PC-9 (cell line): ENCODE data around the gene TRIP6. TPM values are rescaled to one million over a fixed set of nuclear protein-coding genes. Genes with fewer than 3 reads are reported as not detected.
A peak's percentile ranks its signal among the peaks of the same experiment; 100 is the strongest.

Experiments
- BruUV-seq: library from RNA; stranded (reverse); fragments of 400-500 nt; replicated peaks from 2 replicates; lab custom pipeline; 2021; lab: Mats Ljungman, UMichigan
- CTCF ChIA-PET: fragments of 300-600 bp; sonication (Branson Sonifier 250); formaldehyde crosslinking; loops from one replicate; lab custom pipeline; 2022; ENCODE audit warnings: antibody characterized with exemption; lab: Charles Lee
- POLR2A ChIA-PET: fragments of 300-600 bp; sonication (Branson Sonifier 250); formaldehyde crosslinking; loops from one replicate; lab custom pipeline; 2022; ENCODE audit warnings: antibody characterized with exemption; ENCODE audit not compliant: unreplicated experiment; lab: Charles Lee
- DNase-seq, 2 experiments: peaks; one replicate each; pipeline versions ENCODE4 v3.0.0 to v3.0.0-alpha.2; 2015 to 2022; ENCODE audit warnings: mixed read lengths in 1 of 2
- H2AFZ ChIP-seq: fragments of 200-600 bp; sonication (generic); 2 replicates; pipeline ENCODE4 v1.8.1; 2017; ENCODE audit warnings: antibody characterized with exemption
- H3F3A ChIP-seq: fragments of 200-600 bp; sonication (generic); 2 replicates; pipeline ENCODE4 v1.8.1; 2017; ENCODE audit warnings: antibody characterized with exemption, mild to moderate bottlenecking, low read depth; ENCODE audit not compliant: insufficient read depth
- H3K27ac ChIP-seq: fragments of 200-600 bp; sonication (generic); 2 replicates; pipeline ENCODE4 v1.6.1; 2016; ENCODE audit warnings: mixed run types
- H3K27me3 ChIP-seq: fragments of 200-600 bp; sonication (generic); 2 replicates; pipeline ENCODE4 v1.6.1; 2016; ENCODE audit warnings: low read depth, mixed run types; ENCODE audit not compliant: insufficient read depth
- H3K36me3 ChIP-seq: fragments of 200-600 bp; sonication (generic); 2 replicates; pipeline ENCODE4 v1.6.1; 2016; ENCODE audit warnings: low read depth, mixed run types
- H3K4me1 ChIP-seq: fragments of 200-600 bp; sonication (generic); replicated peaks from 2 replicates; pipeline ENCODE4 v1.6.1; 2016; ENCODE audit warnings: mixed run types; ENCODE audit not compliant: insufficient read depth
- H3K4me2 ChIP-seq: fragments of 200-600 bp; sonication (generic); 2 replicates; pipeline ENCODE4 v1.6.1; 2017; ENCODE audit warnings: mixed run types
- H3K4me3 ChIP-seq: fragments of 200-600 bp; sonication (generic); 2 replicates; pipeline ENCODE4 v1.6.1; 2016; ENCODE audit warnings: mixed run types
- H3K79me2 ChIP-seq: fragments of 200-600 bp; sonication (generic); 2 replicates; pipeline ENCODE4 v1.6.1; 2017; ENCODE audit warnings: low read depth, mixed run types
- H3K9me2 ChIP-seq: fragments of 200-600 bp; sonication (generic); 2 replicates; pipeline ENCODE4 v1.8.1; 2017; ENCODE audit warnings: mild to moderate bottlenecking; ENCODE audit not compliant: insufficient read depth
- H3K9me3 ChIP-seq: fragments of 200-600 bp; sonication (generic); 2 replicates; pipeline ENCODE4 v1.8.1; 2016; ENCODE audit warnings: low read depth; ENCODE audit not compliant: insufficient read depth
- H4K20me1 ChIP-seq: fragments of 200-600 bp; sonication (generic); 2 replicates; pipeline ENCODE4 v1.8.1; 2017; ENCODE audit not compliant: insufficient read depth
- CTCF ChIP-seq: fragments of 200-600 bp; sonication (generic); conservative IDR thresholded peaks from 2 replicates; pipeline ENCODE4 v1.6.1; 2017; ENCODE audit warnings: mixed run types, antibody characterized with exemption, mild to moderate bottlenecking, moderate library complexity
- EZH2 ChIP-seq: fragments of 200-600 bp; sonication (generic); IDR thresholded peaks from 2 replicates; pipeline ENCODE4 v1.8.0; 2017; ENCODE audit warnings: antibody characterized with exemption, low read depth
- intact Hi-C: fragments of 100-400 bp; cut with micrococcal nuclease; formaldehyde crosslinking; loops from one replicate; pipeline ENCODE4 v1.10.0; 2022; ENCODE audit not compliant: unreplicated experiment
- total RNA-seq: library from RNA; stranded (reverse); gene quantifications from 2 replicates; pipeline ENCODE4 v1.2.3, GENCODE V29; 2021

Gene TRIP6
- total RNA-seq, 1 experiment from 2014 or later: 89.3 TPM

GRCh38 chr7:100890653-100891567 lies 23.7 kb downstream of the TRIP6 start:
- H3K36me3 ChIP-seq: peaks cover 11% of the 10 kb centered on the region
- DNase-seq: no peak
- BruUV-seq: TSS peak; percentile 8
- H3K27me3 ChIP-seq: peaks cover 7% of the 10 kb centered on the region; the same call in 1 of the 2 replicates
- TF ChIP-seq EZH2 (no peak), CTCF (no peak; the same call in 1 of the 2 replicates)
- ChIA-PET CTCF (interaction anchor here (0.6 kb wide), 4 partner anchors 14 to 1018 kb away, joined by 3 to 9 read pairs (median 5); no protein-coding TSS in a partner anchor), POLR2A (interaction anchor here (0.6 to 0.7 kb wide), 5 partner anchors 13 to 292 kb away, joined by 3 to 17 read pairs (median 7); no protein-coding TSS in a partner anchor)
- H3K9me3 ChIP-seq: no peaks in the 10 kb centered on the region
- H4K20me1 ChIP-seq: no peaks in the 10 kb centered on the region; the same call in 1 of the 2 replicates
- intact Hi-C loops: loop anchor here (1.0 to 10.0 kb wide), 5 partner anchors 64 to 644 kb away; partner anchors contain the start of genes EPHB4 and GNB2
- peaks cover 25% of the 10 kb centered on the region for H3K79me2 ChIP-seq
- H3K4me3 ChIP-seq: peak overlapping the region; percentile 77
- H2AFZ ChIP-seq: peak overlapping the region; percentile 93
- peak overlapping the region; percentile 98 for H3K4me2 ChIP-seq
- peaks cover 45% of the 10 kb centered on the region for H3F3A ChIP-seq
- peak overlapping the region; percentile 90 for H3K27ac ChIP-seq
- no peaks in the 10 kb centered on the region for H3K9me2 ChIP-seq
- peaks cover 26% of the 10 kb centered on the region for H3K4me1 ChIP-seq

DNA sequence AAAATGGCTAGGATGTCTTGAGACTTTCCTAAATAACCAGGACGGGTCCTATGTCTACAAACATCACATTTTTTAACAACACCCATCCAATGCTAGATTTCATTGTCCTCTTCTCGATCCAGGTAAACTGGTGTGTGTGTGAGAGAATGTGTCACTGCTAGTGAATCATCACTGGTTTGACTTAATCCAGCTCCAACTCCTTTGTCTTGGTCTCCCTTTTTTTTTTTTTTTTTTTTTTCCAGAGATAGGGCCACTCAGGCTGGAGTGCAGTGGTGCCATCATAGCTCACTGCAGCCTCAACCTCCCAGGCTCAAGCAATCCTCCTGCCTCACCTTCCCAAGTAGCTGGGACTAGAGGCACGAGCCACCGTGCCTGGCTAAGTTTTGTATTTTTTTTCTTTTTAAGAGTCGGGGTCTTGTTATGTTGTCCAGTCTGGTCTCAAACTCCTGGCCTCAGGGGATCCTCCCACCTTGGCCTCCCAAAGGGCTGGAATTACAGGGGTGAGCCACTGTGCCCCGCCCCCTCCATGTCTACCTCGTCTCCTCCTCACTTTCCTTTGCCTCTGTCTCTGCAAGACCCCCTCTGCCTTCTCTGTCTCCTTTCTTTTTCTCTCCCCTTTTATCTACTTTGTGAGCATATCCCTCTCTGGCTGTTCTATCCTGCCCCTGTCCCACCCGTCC lies 24.5 kb downstream of the TRIP6 start:
- Histone ChIP-seq H3K4me1 (peaks cover 26% of the 10 kb centered on the region), H3K9me3 (no peaks in the 10 kb centered on the region), H3K79me2 (peaks cover 25% of the 10 kb centered on the region), H3K27me3 (peaks cover 11% of the 10 kb centered on the region; the same call in 1 of the 2 replicates), H3K9me2 (no peaks in the 10 kb centered on the region), H4K20me1 (no peaks in the 10 kb centered on the region; the same call in 1 of the 2 replicates), H3K27ac (no peak overlapping the region; the same call in 1 of the 2 replicates), H3K36me3 (peaks cover 5% of the 10 kb centered on the region), H3K4me3 (no peak overlapping the region; the same call in 1 of the 2 replicates), H3F3A (peaks cover 45% of the 10 kb centered on the region), H2AFZ (no peak overlapping the region), H3K4me2 (peak overlapping the region; percentile 98; the same call in 1 of the 2 replicates)
- ChIA-PET CTCF (interaction anchor here (0.6 kb wide), 5 partner anchors 14 to 1019 kb away, joined by 3 to 12 read pairs (median 5); no protein-coding TSS in a partner anchor), POLR2A (interaction anchor here (0.6 kb wide), 4 partner anchors 9 to 171 kb away, joined by 3 to 17 read pairs (median 5); no protein-coding TSS in a partner anchor)
- DNase-seq: peak in 1 of 2 experiments; percentile 78
- intact Hi-C loops: loop anchor here (5.0 to 10.0 kb wide), 4 partner anchors 64 to 643 kb away; partner anchors contain the start of gene EPHB4
- BruUV-seq: no TSS peak
- TF ChIP-seq EZH2 (no peak), CTCF (no peak)
